ENCODE measurements around the gene CLSTN2.

DNA sequence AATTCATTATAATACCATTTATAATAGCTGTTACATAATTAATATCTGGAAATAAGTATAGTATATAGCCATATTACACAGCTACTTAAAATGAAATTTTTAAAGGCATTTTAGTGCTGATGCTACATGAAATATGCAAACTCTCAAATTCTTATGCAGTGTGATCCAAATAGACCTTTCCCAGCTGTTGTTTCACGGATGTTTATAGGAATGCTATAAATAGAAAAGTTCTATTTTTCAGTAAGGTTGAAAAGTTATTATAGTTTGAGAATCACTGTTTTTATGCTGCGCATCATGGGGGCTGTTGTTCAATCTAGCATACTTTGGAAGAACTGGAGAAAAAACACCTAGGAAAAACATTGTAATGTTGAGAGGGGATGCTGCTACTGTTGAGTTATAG, 595.1 kb downstream of the CLSTN2 start:
- TF ChIP-seq POLR2A (IDR thresholded peaks at IDR 0.05; ENCODE audit: low read depth, low read length) (no peak), POLR2AphosphoS5 (IDR thresholded peaks at IDR 0.05; ENCODE audit: low read depth, low read length) (no peak), TAF1 (IDR thresholded peaks at IDR 0.05; ENCODE audit: low read depth, low read length) (no peak), POU2F2 (IDR thresholded peaks at IDR 0.05; ENCODE audit: low read depth, low read length) (no peak)
